GM18507 (cell line): ENCODE data around the gene DGKD.

Experiments used
- DNase-seq: peaks from one replicate; pipeline ENCODE4 v3.0.0; 2011; ENCODE audit warnings: low read depth; ENCODE audit not compliant: insufficient read length; ENCODE audit errors: extremely low spot score
- FAIRE-seq: peaks from 2 replicates; lab custom pipeline; 2011; peaks lifted over from hg19 to GRCh38; lab: Jason Lieb, UNC

The DGKD gene

GRCh38 chr2:233449921-233450863, 95.9 kb downstream of the DGKD start:
- no peak for DNase-seq
- no peak for FAIRE-seq

- no peak for DNase-seq
- FAIRE-seq = no peak
Observed at GRCh38 chr2:233450864-233451575, 96.7 kb downstream of the DGKD start.

GRCh38 chr2:233451950-233452349, 97.7 kb downstream of the DGKD start:
- FAIRE-seq (no peak), DNase-seq (no peak)

GRCh38 chr2:233453111-233453915, 99.0 kb downstream of the DGKD start:
- no peak for FAIRE-seq
- DNase-seq = no peak

GRCh38 chr2:233453916-233454315, 99.6 kb downstream of the DGKD start:
- DNase-seq (no peak), FAIRE-seq (no peak)

- DNase-seq = no peak
- no peak for FAIRE-seq
Observed at GRCh38 chr2:233455006-233455405, 100.7 kb downstream of the DGKD start.

GRCh38 chr2:233455491-233455890, 101.2 kb downstream of the DGKD start:
- FAIRE-seq = no peak
- no peak for DNase-seq

GRCh38 chr2:233456111-233456510, 101.8 kb downstream of the DGKD start:
- DNase-seq = no peak

GRCh38 chr2:233456934-233457333, 102.6 kb downstream of the DGKD start:
- DNase-seq (no peak), FAIRE-seq (no peak)

More at GRCh38 chr2:233456111-233456510, 101.8 kb downstream of the DGKD start:
- FAIRE-seq = no peak

GRCh38 chr2:233457356-233457755, 103.1 kb downstream of the DGKD start:
- FAIRE-seq (no peak), DNase-seq (no peak)

GRCh38 chr2:233458031-233458610, 103.8 kb downstream of the DGKD start:
- no peak for DNase-seq

GRCh38 chr2:233458826-233459225, 104.5 kb downstream of the DGKD start:
- FAIRE-seq = no peak
- no peak for DNase-seq

More at GRCh38 chr2:233458031-233458610, 103.8 kb downstream of the DGKD start:
- FAIRE-seq = no peak

GRCh38 chr2:233459426-233459825, 105.1 kb downstream of the DGKD start:
- no peak for DNase-seq
- FAIRE-seq = no peak

GRCh38 chr2:233460726-233461441, 106.6 kb downstream of the DGKD start:
- FAIRE-seq (no peak), DNase-seq (no peak)

- DNase-seq = no peak
- FAIRE-seq = no peak
Observed at GRCh38 chr2:233461481-233461891, 107.2 kb downstream of the DGKD start.

GRCh38 chr2:233462202-233462785, 108.0 kb downstream of the DGKD start:
- FAIRE-seq (no peak), DNase-seq (no peak)

- DNase-seq (no peak), FAIRE-seq (no peak)
Observed at GRCh38 chr2:233462826-233463470, 108.7 kb downstream of the DGKD start.

GRCh38 chr2:233463586-233463985, 109.3 kb downstream of the DGKD start:
- DNase-seq (no peak), FAIRE-seq (no peak)
